ENCODE measurements around the gene PDZD4.

PDZD4 gene

GRCh38 chrX:153769865-153770600, 60.3 kb downstream of the PDZD4 start:
- no peak for DNase-seq

GRCh38 chrX:153769158-153769864, 61.0 kb downstream of the PDZD4 start:
- no peak for DNase-seq

- DNase-seq, result no peak
These were observed 61.8 kb downstream of the PDZD4 start for GRCh38 chrX:153768311-153769157.

- no peak for DNase-seq
These were observed 62.7 kb downstream of the PDZD4 start for GRCh38 chrX:153767674-153768055.

- no peak for DNase-seq
These were observed 63.3 kb downstream of the PDZD4 start for GRCh38 chrX:153766871-153767673.

- no peak for DNase-seq
These were observed 64.1 kb downstream of the PDZD4 start for GRCh38 chrX:153766098-153766817.

GRCh38 chrX:153765138-153766079, 64.9 kb downstream of the PDZD4 start:
- DNase-seq, result no peak

GRCh38 chrX:153764786-153765137, 65.6 kb downstream of the PDZD4 start:
- DNase-seq, result no peak

GRCh38 chrX:153763989-153764755, 66.2 kb downstream of the PDZD4 start, which contains the start of gene PLXNB3:
PLXNB3 (plus strand) TSS chrX:153764249; CDS start chrX:153765536, 1,287 bp downstream.
- DNase-seq, result peak; percentile 52

- DNase-seq, result no peak
These were observed 66.9 kb downstream of the PDZD4 start for GRCh38 chrX:153763298-153763932.

- DNase-seq, result no peak
These were observed 67.6 kb downstream of the PDZD4 start for GRCh38 chrX:153762626-153763173.

GRCh38 chrX:153761863-153762262, 68.5 kb downstream of the PDZD4 start:
- DNase-seq, result no peak

- DNase-seq, result no peak
These were observed 75.2 kb downstream of the PDZD4 start for GRCh38 chrX:153755136-153755535.

Measured in NCI-H446 treated with DMSO at 0.1 percent for 48 hours (cell line).